ENCODE measurements around the gene UGT1A8.

- no peak for TF ChIP-seq CTCF (conservative IDR thresholded peaks at IDR 0.05; ENCODE audit: low read length)
- no peak for TF ChIP-seq EZH2phosphoT487 (IDR thresholded peaks at IDR 0.05; ENCODE audit: borderline replicate concordance, low read depth, low read length)
Observed at GRCh38 chr2:233779722-233780121, 162.3 kb downstream of the UGT1A8 start.

Data from OCI-LY7 (cell line).